Forelimb muscle (tissue), 1 donor: Measurements from ENCODE around the gene ZSWIM4. TPM values are rescaled to one million over a fixed set of nuclear protein-coding genes. Genes with fewer than 3 reads are reported as not detected.

Experiments
- DNase-seq: peaks from one replicate; pipeline ENCODE4 v3.0.0-alpha.2; 2013; ENCODE audit warnings: low read depth
- polyA plus RNA-seq: library from polyadenylated mRNA; unstranded; fragments of 120-200 nt; gene quantifications from one replicate; pipeline ENCODE4 v1.2.1, GENCODE V29; 2013; ENCODE audit not compliant: insufficient read length

ZSWIM4 gene
- polyA plus RNA-seq, 1 donor, result 2.9 TPM

- no peak for DNase-seq
These were observed 77.6 kb downstream of the ZSWIM4 start for GRCh38 chr19:13872695-13873389.

GRCh38 chr19:13873834-13874515 is 78.7 kb downstream of the ZSWIM4 start:
- DNase-seq, result no peak

DNA sequence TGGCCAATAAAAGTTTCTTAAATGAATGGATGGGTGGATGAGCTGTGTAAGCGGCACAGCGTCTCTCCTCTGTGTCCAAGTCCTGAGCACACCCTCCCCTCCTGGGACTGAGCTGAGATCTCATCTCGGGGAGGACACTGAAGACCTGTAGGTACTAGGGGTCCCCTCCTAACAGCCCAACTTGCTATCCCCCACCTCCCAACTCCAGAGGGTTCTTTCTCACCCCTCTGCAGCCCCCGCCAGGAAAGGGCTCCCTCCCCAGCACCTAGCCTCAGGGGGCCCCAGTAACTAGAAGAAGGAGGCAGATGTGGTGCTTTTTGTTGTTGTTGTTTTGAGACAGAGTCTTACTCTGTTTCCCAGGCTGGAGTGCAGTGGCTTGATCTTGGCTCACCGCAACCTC is 80.6 kb downstream of the ZSWIM4 start:
- DNase-seq, result no peak

DNA sequence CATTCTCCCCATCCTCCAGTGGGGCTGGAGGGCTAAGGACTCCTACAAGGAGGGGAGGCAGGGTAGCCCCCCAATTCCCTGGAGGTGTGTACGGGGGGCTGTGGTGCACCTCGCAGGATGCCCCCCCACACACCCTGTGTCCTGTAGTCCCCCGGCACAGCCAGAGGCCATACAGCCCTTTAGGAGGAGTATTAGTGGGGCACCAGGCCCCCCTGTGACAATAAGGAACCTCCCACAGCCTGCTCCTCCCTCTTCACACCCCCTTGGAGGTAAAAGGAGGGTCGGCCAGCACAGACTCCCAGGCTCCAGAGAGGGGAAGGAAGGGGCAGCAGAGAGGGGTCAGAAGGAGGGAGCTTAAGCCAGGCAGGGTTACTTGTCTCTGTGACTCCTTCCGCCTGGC is 81.6 kb downstream of the ZSWIM4 start, which contains the start of gene NANOS3:
Gene NANOS3 (plus strand): TSS at position 301 of the 400 bp plus-strand sequence. CDS start 115 bp downstream, outside the sequence.
- DNase-seq, result no peak

- DNase-seq, result no peak
These were observed 82.1 kb downstream of the ZSWIM4 start for GRCh38 chr19:13877303-13877702.

GRCh38 chr19:13880059-13881043 is 85.1 kb downstream of the ZSWIM4 start:
- DNase-seq, result peak; percentile 81

GRCh38 chr19:13881251-13881691 is 86.0 kb downstream of the ZSWIM4 start:
- DNase-seq, result no peak

Other genes starting within 250 kb of the ZSWIM4 start
- gene MRI1, start 30.9 kb upstream of the ZSWIM4 start, polyA plus RNA-seq, result 23.4 TPM
- 115 TPM for gene C19orf53, start 21.0 kb upstream of the ZSWIM4 start, polyA plus RNA-seq
- 2.0 TPM for gene NANOS3, start 81.7 kb downstream of the ZSWIM4 start, polyA plus RNA-seq
- 3.0 TPM for gene BRME1, start 110.7 kb downstream of the ZSWIM4 start, polyA plus RNA-seq
- gene CC2D1A, start 110.8 kb downstream of the ZSWIM4 start, polyA plus RNA-seq, result 13.2 TPM
- gene PODNL1, start 143.0 kb downstream of the ZSWIM4 start, polyA plus RNA-seq, result 0.75 TPM
- gene DCAF15, start 157.1 kb downstream of the ZSWIM4 start, polyA plus RNA-seq, result 20.9 TPM
- 5.8 TPM for gene RFX1, start 210.9 kb downstream of the ZSWIM4 start, polyA plus RNA-seq
- gene RLN3, start 232.7 kb downstream of the ZSWIM4 start, polyA plus RNA-seq, result not detected
- gene IL27RA, start 236.3 kb downstream of the ZSWIM4 start, polyA plus RNA-seq, result 3.0 TPM